ENCODE data around the gene EPHA5. TPM values are rescaled to one million over a fixed set of nuclear protein-coding genes. Genes with fewer than 3 reads are reported as not detected.

EPHA5 gene
- total RNA-seq, 1 donor from 2014 or later = under 0.01 TPM

- peaks cover 26% of the 10 kb centered on the region for H3K27me3 ChIP-seq (ENCODE audit: control insufficient read depth, insufficient read depth, low read length)
- no peak for TF ChIP-seq CTCF (IDR thresholded peaks at IDR 0.05; ENCODE audit: insufficient read depth, low read length, severe bottlenecking)
- no peak overlapping the region for H3K4me3 ChIP-seq (ENCODE audit: low read depth, low read length)
- DNase-seq (ENCODE audit: low read depth) = no peak
- FAIRE-seq = no peak
- H3K36me3 ChIP-seq (ENCODE audit: control insufficient read depth, insufficient read depth, low read length) = no peaks in the 10 kb centered on the region
These were observed 924 bp downstream of the EPHA5 start for GRCh38 chr4:65669111-65670019.

- H3K27me3 ChIP-seq (ENCODE audit: control insufficient read depth, insufficient read depth, low read length) = peaks cover 26% of the 10 kb centered on the region
- no peak for TF ChIP-seq CTCF (IDR thresholded peaks at IDR 0.05; ENCODE audit: insufficient read depth, low read length, severe bottlenecking)
- DNase-seq (ENCODE audit: low read depth) = no peak
- no peaks in the 10 kb centered on the region for H3K36me3 ChIP-seq (ENCODE audit: control insufficient read depth, insufficient read depth, low read length)
- H3K4me3 ChIP-seq (ENCODE audit: low read depth, low read length) = no peak overlapping the region
- no peak for FAIRE-seq
These were observed 1.8 kb downstream of the EPHA5 start for GRCh38 chr4:65668201-65669089.

GRCh38 chr4:65667506-65668041 lies 2.7 kb downstream of the EPHA5 start:
- Histone ChIP-seq H3K36me3 (ENCODE audit: control insufficient read depth, insufficient read depth, low read length) (no peaks in the 10 kb centered on the region), H3K4me3 (ENCODE audit: low read depth, low read length) (no peak overlapping the region), H3K27me3 (ENCODE audit: control insufficient read depth, insufficient read depth, low read length) (peaks cover 26% of the 10 kb centered on the region)
- TF ChIP-seq CTCF (IDR thresholded peaks at IDR 0.05; ENCODE audit: insufficient read depth, low read length, severe bottlenecking) = no peak
- FAIRE-seq (no peak), DNase-seq (ENCODE audit: low read depth) (no peak)

- Histone ChIP-seq H3K4me3 (ENCODE audit: low read depth, low read length) (no peak overlapping the region), H3K36me3 (ENCODE audit: control insufficient read depth, insufficient read depth, low read length) (no peaks in the 10 kb centered on the region), H3K27me3 (ENCODE audit: control insufficient read depth, insufficient read depth, low read length) (peaks cover 26% of the 10 kb centered on the region)
- FAIRE-seq (no peak), DNase-seq (ENCODE audit: low read depth) (peak; percentile 32)
- TF ChIP-seq CTCF (IDR thresholded peaks at IDR 0.05; ENCODE audit: insufficient read depth, low read length, severe bottlenecking) = no peak
These were observed 4.3 kb downstream of the EPHA5 start for GRCh38 chr4:65665771-65666523.

- no peaks in the 10 kb centered on the region for H3K27me3 ChIP-seq (ENCODE audit: control insufficient read depth, insufficient read depth, low read length)
- no peak overlapping the region for H3K4me3 ChIP-seq (ENCODE audit: low read depth, low read length)
- FAIRE-seq = no peak
- no peak for TF ChIP-seq CTCF (IDR thresholded peaks at IDR 0.05; ENCODE audit: insufficient read depth, low read length, severe bottlenecking)
- no peak for DNase-seq (ENCODE audit: low read depth)
- no peaks in the 10 kb centered on the region for H3K36me3 ChIP-seq (ENCODE audit: control insufficient read depth, insufficient read depth, low read length)
These were observed 8.8 kb downstream of the EPHA5 start for GRCh38 chr4:65661471-65661870.
